ENCODE results near the gene TMCC1.

DNA sequence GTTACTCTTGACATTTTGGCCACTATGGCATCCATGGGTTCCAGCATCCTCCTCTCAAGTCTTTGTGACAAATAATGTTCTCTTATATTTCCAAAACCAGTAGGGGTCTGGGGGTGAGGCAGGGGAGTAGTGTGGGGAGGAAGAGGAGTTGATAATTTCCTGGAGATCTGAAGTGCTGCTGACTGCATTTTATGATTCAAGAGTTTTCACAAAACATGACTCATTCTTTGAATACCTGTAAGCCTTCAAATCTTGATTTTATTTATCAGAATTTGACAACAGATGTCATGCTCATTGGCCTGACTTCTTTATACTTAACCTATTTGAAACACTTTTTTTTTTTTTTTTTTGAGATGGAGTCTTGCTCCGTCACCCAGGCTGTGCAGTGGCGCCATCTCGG, 188.2 kb downstream of the TMCC1 start:
- TF ChIP-seq, protein P1, sequence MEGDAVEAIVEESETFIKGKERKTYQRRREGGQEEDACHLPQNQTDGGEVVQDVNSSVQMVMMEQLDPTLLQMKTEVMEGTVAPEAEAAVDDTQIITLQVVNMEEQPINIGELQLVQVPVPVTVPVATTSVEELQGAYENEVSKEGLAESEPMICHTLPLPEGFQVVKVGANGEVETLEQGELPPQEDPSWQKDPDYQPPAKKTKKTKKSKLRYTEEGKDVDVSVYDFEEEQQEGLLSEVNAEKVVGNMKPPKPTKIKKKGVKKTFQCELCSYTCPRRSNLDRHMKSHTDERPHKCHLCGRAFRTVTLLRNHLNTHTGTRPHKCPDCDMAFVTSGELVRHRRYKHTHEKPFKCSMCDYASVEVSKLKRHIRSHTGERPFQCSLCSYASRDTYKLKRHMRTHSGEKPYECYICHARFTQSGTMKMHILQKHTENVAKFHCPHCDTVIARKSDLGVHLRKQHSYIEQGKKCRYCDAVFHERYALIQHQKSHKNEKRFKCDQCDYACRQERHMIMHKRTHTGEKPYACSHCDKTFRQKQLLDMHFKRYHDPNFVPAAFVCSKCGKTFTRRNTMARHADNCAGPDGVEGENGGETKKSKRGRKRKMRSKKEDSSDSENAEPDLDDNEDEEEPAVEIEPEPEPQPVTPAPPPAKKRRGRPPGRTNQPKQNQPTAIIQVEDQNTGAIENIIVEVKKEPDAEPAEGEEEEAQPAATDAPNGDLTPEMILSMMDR (IDR thresholded peaks at IDR 0.05; ENCODE audit: insufficient read depth, low read length), result no peak
- TF ChIP-seq GABPA (IDR thresholded peaks at IDR 0.05; ENCODE audit: low read depth) (no peak), POLR2AphosphoS5 (IDR thresholded peaks at IDR 0.05; ENCODE audit: low read depth) (no peak)
- TF ChIP-seq, protein P2, sequence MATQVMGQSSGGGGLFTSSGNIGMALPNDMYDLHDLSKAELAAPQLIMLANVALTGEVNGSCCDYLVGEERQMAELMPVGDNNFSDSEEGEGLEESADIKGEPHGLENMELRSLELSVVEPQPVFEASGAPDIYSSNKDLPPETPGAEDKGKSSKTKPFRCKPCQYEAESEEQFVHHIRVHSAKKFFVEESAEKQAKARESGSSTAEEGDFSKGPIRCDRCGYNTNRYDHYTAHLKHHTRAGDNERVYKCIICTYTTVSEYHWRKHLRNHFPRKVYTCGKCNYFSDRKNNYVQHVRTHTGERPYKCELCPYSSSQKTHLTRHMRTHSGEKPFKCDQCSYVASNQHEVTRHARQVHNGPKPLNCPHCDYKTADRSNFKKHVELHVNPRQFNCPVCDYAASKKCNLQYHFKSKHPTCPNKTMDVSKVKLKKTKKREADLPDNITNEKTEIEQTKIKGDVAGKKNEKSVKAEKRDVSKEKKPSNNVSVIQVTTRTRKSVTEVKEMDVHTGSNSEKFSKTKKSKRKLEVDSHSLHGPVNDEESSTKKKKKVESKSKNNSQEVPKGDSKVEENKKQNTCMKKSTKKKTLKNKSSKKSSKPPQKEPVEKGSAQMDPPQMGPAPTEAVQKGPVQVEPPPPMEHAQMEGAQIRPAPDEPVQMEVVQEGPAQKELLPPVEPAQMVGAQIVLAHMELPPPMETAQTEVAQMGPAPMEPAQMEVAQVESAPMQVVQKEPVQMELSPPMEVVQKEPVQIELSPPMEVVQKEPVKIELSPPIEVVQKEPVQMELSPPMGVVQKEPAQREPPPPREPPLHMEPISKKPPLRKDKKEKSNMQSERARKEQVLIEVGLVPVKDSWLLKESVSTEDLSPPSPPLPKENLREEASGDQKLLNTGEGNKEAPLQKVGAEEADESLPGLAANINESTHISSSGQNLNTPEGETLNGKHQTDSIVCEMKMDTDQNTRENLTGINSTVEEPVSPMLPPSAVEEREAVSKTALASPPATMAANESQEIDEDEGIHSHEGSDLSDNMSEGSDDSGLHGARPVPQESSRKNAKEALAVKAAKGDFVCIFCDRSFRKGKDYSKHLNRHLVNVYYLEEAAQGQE (IDR thresholded peaks at IDR 0.05; ENCODE audit: insufficient replicate concordance, low read depth), result no peak
